ENCODE results near the gene ATG14.

GRCh38 chr14:55436931-55437330, 25.3 kb upstream of the ATG14 start:
- no peak for TF ChIP-seq EZH2phosphoT487 (IDR thresholded peaks at IDR 0.05; ENCODE audit: insufficient read depth, low read depth)
- TF ChIP-seq EZH2 (IDR thresholded peaks at IDR 0.05; ENCODE audit: insufficient read depth, poor library complexity, severe bottlenecking), result no peak

Measured in GM23248 (cell line).